PFSK-1 (cell line): Measurements from ENCODE around the gene USP17L5.
"Not testable (repeated sequence)": the region's sequence is repeated elsewhere in the genome, so short reads cannot be mapped to it uniquely, and the experiment has no call there.

ENCODE experiments used
- POLR2AphosphoS5 ChIP-seq: IDR thresholded peaks from 2 replicates; pipeline ENCODE4 v1.6.1; 2012; ENCODE audit warnings: low read depth, mild to moderate bottlenecking, control low read depth, low read length, moderate library complexity
- SIN3A ChIP-seq: IDR thresholded peaks from 2 replicates; pipeline ENCODE4 v1.6.1; 2012; ENCODE audit warnings: mild to moderate bottlenecking, low read length, moderate library complexity, borderline replicate concordance; ENCODE audit not compliant: insufficient read depth
- TAF1 ChIP-seq: IDR thresholded peaks from 2 replicates; pipeline ENCODE4 v1.6.1; 2012; ENCODE audit warnings: low read length, control low read depth, borderline replicate concordance; ENCODE audit not compliant: insufficient read depth
- TF ChIP-seq, protein P1 (sequence below), 2 experiments: IDR thresholded peaks; 2 replicates each; pipeline versions ENCODE4 v1.6.1 to v1.8.0; 2011 to 2012; ENCODE audit warnings: low read depth in 2 of 2, low read length in 2 of 2, control low read depth in 1 of 2, inconsistent platforms in 1 of 2, mild to moderate bottlenecking in 1 of 2, moderate library complexity in 1 of 2; ENCODE audit not compliant: insufficient read depth in 1 of 2

DNA sequence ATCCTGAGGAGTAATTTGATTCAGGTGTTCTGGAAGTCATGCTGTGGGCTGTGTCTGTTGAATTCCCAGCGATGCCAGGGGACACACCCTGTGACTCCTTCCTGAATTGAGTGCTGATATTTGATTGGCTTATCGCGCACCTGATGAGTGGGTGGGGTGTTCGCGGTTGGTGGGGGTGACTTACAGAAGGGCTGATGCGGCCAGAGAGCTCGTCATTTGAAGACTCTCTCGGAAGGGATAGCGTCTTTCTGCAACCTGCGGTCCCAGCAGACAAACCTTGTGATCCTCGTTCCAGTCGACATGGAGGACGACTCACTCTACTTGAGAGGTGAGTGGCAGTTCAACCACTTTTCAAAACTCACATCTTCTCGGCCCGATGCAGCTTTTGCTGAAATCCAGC lies 4.6 kb downstream of the USP17L5 start, which contains the start of gene USP17L27:
- TF ChIP-seq TAF1, POLR2AphosphoS5, SIN3A: not testable (repeated sequence)
- TF ChIP-seq, protein P1, sequence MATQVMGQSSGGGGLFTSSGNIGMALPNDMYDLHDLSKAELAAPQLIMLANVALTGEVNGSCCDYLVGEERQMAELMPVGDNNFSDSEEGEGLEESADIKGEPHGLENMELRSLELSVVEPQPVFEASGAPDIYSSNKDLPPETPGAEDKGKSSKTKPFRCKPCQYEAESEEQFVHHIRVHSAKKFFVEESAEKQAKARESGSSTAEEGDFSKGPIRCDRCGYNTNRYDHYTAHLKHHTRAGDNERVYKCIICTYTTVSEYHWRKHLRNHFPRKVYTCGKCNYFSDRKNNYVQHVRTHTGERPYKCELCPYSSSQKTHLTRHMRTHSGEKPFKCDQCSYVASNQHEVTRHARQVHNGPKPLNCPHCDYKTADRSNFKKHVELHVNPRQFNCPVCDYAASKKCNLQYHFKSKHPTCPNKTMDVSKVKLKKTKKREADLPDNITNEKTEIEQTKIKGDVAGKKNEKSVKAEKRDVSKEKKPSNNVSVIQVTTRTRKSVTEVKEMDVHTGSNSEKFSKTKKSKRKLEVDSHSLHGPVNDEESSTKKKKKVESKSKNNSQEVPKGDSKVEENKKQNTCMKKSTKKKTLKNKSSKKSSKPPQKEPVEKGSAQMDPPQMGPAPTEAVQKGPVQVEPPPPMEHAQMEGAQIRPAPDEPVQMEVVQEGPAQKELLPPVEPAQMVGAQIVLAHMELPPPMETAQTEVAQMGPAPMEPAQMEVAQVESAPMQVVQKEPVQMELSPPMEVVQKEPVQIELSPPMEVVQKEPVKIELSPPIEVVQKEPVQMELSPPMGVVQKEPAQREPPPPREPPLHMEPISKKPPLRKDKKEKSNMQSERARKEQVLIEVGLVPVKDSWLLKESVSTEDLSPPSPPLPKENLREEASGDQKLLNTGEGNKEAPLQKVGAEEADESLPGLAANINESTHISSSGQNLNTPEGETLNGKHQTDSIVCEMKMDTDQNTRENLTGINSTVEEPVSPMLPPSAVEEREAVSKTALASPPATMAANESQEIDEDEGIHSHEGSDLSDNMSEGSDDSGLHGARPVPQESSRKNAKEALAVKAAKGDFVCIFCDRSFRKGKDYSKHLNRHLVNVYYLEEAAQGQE (IDR thresholded peaks at IDR 0.05; ENCODE audit: insufficient read depth in 1 of 2, low read depth in 2 of 2, low read length in 2 of 2), result not testable (repeated sequence)
